HAP-1 (cell line): ENCODE measurements around the gene SSX1.
"Not testable (repeated sequence)": the region's sequence is repeated elsewhere in the genome, so short reads cannot be mapped to it uniquely, and the experiment has no call there.

ENCODE experiments used
- DNase-seq, 2 experiments: peaks; one replicate each; pipeline ENCODE4 v3.0.0-alpha.2; 2016 to 2020; ENCODE audit warnings: low spot score in 2 of 2
- H3K27me3 ChIP-seq: fragments of 250-450 bp; sonication (Bioruptor Pico); 2 replicates; pipeline ENCODE4 v1.5.1; 2020; ENCODE audit warnings: low read depth, mild to moderate bottlenecking, moderate library complexity
- H3K36me3 ChIP-seq: fragments of 250-450 bp; sonication (Bioruptor Pico); replicated peaks from 2 replicates; pipeline ENCODE4 v1.5.1; 2020; ENCODE audit warnings: mild to moderate bottlenecking
- H3K4me1 ChIP-seq: fragments of 250-450 bp; sonication (Bioruptor Pico); 2 replicates; pipeline ENCODE4 v1.5.1; 2020; ENCODE audit warnings: mild to moderate bottlenecking
- H3K4me3 ChIP-seq: fragments of 250-450 bp; sonication (Bioruptor Pico); 2 replicates; pipeline ENCODE4 v1.5.1; 2020; ENCODE audit warnings: mild to moderate bottlenecking, moderate library complexity
- H3K9me3 ChIP-seq: fragments of 250-450 bp; sonication (Bioruptor Pico); 2 replicates; pipeline ENCODE4 v1.5.1; 2020; ENCODE audit warnings: mild to moderate bottlenecking, moderate library complexity
- in situ Hi-C: fragments of 300-500 bp; cut with MboI; formaldehyde crosslinking; loops from 3 replicates; pipeline ENCODE4 v1.14.3; 2020; ENCODE audit warnings: low sequenced_read_pairs, inconsistent platforms, mixed read lengths

SSX1 gene

GRCh38 chrX:48255062-48255796 lies at the start of gene SSX1:
Gene SSX1 (plus strand): TSS chrX:48255392. CDS start chrX:48257242, 1,850 bp downstream.
- not testable (repeated sequence) for H3K27me3 ChIP-seq, H3K36me3 ChIP-seq, H3K9me3 ChIP-seq, H3K4me1 ChIP-seq, H3K4me3 ChIP-seq, DNase-seq
- in situ Hi-C loops = loop anchor here (25.0 kb wide), 1 partner anchor 107 kb away; the partner anchor contains the start of gene SSX3

- DNase-seq, H3K4me3 ChIP-seq, H3K27me3 ChIP-seq, H3K9me3 ChIP-seq, H3K4me1 ChIP-seq, H3K36me3 ChIP-seq, in situ Hi-C loops: not testable (repeated sequence)
Measured at GRCh38 chrX:48214341-48214740, 40.9 kb upstream of the SSX1 start.

- H3K36me3 ChIP-seq, H3K4me1 ChIP-seq, H3K27me3 ChIP-seq, DNase-seq, H3K4me3 ChIP-seq, H3K9me3 ChIP-seq, in situ Hi-C loops: not testable (repeated sequence)
Measured at GRCh38 chrX:48224196-48224595, 31.0 kb upstream of the SSX1 start.

GRCh38 chrX:48252945-48253344 lies 2.2 kb upstream of the SSX1 start:
- not testable (repeated sequence) for H3K9me3 ChIP-seq, DNase-seq, H3K4me1 ChIP-seq, H3K27me3 ChIP-seq, H3K4me3 ChIP-seq, H3K36me3 ChIP-seq
- in situ Hi-C loops = loop anchor here (25.0 kb wide), 1 partner anchor 109 kb away; the partner anchor contains the start of gene SSX3

GRCh38 chrX:48274365-48274764 lies 19.2 kb downstream of the SSX1 start:
- not testable (repeated sequence) for H3K4me1 ChIP-seq, DNase-seq, H3K27me3 ChIP-seq, H3K36me3 ChIP-seq, H3K9me3 ChIP-seq, H3K4me3 ChIP-seq
- in situ Hi-C loops = loop anchor here (25.0 kb wide), 1 partner anchor 88 kb away; the partner anchor contains the start of gene SSX3

- peak in 1 of 2 experiments; percentile 31 for DNase-seq
- in situ Hi-C loops = no loop called here
- no peaks in the 10 kb centered on the region for H3K4me1 ChIP-seq
Measured at GRCh38 chrX:48278958-48279357, 23.8 kb downstream of the SSX1 start.

GRCh38 chrX:48280729-48281128 lies 25.5 kb downstream of the SSX1 start:
- H3K4me3 ChIP-seq, in situ Hi-C loops, DNase-seq, H3K9me3 ChIP-seq, H3K4me1 ChIP-seq, H3K36me3 ChIP-seq, H3K27me3 ChIP-seq: not testable (repeated sequence)

More at GRCh38 chrX:48278958-48279357, 23.8 kb downstream of the SSX1 start:
- no peaks in the 10 kb centered on the region for H3K36me3 ChIP-seq
- H3K27me3 ChIP-seq = no peaks in the 10 kb centered on the region
- H3K4me3 ChIP-seq = no peak overlapping the region
- H3K9me3 ChIP-seq = no peaks in the 10 kb centered on the region

GRCh38 chrX:48306175-48306574 lies 51.0 kb downstream of the SSX1 start:
- H3K4me3 ChIP-seq = no peak overlapping the region
- H3K4me1 ChIP-seq = no peaks in the 10 kb centered on the region
- H3K9me3 ChIP-seq = no peaks in the 10 kb centered on the region
- no peak for DNase-seq
- in situ Hi-C loops = no loop called here
- H3K36me3 ChIP-seq = no peaks in the 10 kb centered on the region
- peaks cover 3% of the 10 kb centered on the region; the same call in 1 of the 2 replicates for H3K27me3 ChIP-seq

- in situ Hi-C loops, H3K9me3 ChIP-seq, H3K36me3 ChIP-seq, H3K27me3 ChIP-seq, H3K4me1 ChIP-seq, DNase-seq, H3K4me3 ChIP-seq: not testable (repeated sequence)
Measured at GRCh38 chrX:48313996-48314395, 58.8 kb downstream of the SSX1 start.
